Measurements from ENCODE around the gene NDUFB2. TPM values are rescaled to one million over a fixed set of nuclear protein-coding genes. Genes with fewer than 3 reads are reported as not detected.
"Not testable (repeated sequence)": the region's sequence is repeated elsewhere in the genome, so short reads cannot be mapped to it uniquely, and the experiment has no call there.

The NDUFB2 gene
- total and polyA plus RNA-seq, 2 experiments from 2014 or later = 324 to 432 TPM

DNA sequence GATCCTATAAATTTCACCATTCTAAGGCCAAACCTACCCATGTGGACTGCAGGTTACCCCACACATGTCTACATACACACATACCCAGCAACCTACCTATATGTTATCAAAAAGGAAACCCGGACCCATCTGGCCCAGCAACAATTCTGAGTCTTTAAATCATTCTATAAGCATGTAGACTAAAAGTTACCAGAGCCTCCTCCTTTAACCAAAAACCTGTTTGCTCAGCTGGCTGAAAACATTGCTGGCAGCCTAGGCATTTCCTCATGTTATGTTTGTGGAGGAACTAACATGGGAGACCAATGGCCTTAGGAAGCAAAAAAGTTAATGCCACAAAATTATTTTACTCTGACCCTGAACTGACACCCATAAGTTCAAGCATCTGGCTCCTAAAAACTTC is 29.0 kb upstream of the NDUFB2 start:
- H3K9ac ChIP-seq = no peak overlapping the region
- H3K79me2 ChIP-seq (ENCODE audit: insufficient read depth) = no peaks in the 10 kb centered on the region
- H3K4me1 ChIP-seq (ENCODE audit: insufficient read depth) = no peaks in the 10 kb centered on the region
- no peak overlapping the region for H3K4me3 ChIP-seq
- 83 to 88% methylated on average over 1 of the region's 1 CpG for WGBS, 2 experiments (ENCODE audit: low coverage in 1 of 2, low lambda C conversion rate in 2 of 2, missing lambda C conversion rate in 2 of 2)
- H2AFZ ChIP-seq = no peak overlapping the region
- H3K27ac ChIP-seq = no peak overlapping the region
- no peak for DNase-seq
- no peaks in the 10 kb centered on the region for H3K9me3 ChIP-seq (ENCODE audit: low read depth)
- H3F3A ChIP-seq (ENCODE audit: insufficient read depth) = no peaks in the 10 kb centered on the region
- H4K20me1 ChIP-seq (ENCODE audit: insufficient read depth) = no peaks in the 10 kb centered on the region
- no peaks in the 10 kb centered on the region for H3K9me2 ChIP-seq (ENCODE audit: insufficient read depth)
- H3K36me3 ChIP-seq (ENCODE audit: low read depth) = no peaks in the 10 kb centered on the region
- 0 out of 2 replicates have a peak, but pooled peaks cover 5% of the 10 kb centered on the region for H3K27me3 ChIP-seq (replicated peaks; ENCODE audit: insufficient read depth)
- H3K4me2 ChIP-seq (ENCODE audit: unreplicated experiment) = no peak overlapping the region
- no peak for TF ChIP-seq EZH2phosphoT487 (IDR thresholded peaks at IDR 0.05; ENCODE audit: insufficient read depth, low read depth)
- no peak for TF ChIP-seq EZH2 (IDR thresholded peaks at IDR 0.05; ENCODE audit: insufficient read depth, poor library complexity, severe bottlenecking)
- in situ Hi-C loops (cut with MboI) = no loop called here

DNA sequence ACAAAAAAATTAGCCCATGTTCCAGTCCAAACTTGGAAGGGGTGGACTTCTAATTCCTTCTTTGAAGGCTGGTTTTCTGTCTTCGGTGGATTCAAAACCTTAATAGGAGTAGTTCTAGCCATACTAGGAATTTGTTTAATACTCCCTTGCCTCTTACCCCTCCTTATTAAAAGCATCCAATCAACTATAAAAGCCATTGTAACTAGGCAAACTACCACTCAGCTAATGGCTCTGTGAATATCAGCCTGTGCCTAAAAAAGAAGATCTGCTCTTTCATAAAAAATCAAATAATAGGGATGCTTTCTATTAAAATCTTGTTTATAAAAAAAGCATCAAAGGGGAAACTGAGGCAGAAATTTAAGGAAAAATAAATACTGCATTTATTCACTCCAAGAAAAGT is 27.9 kb upstream of the NDUFB2 start:
- Histone ChIP-seq H3K4me2 (ENCODE audit: unreplicated experiment) (no peak overlapping the region), H3F3A (ENCODE audit: insufficient read depth) (no peaks in the 10 kb centered on the region), H3K27ac (no peak overlapping the region), H3K36me3 (ENCODE audit: low read depth) (no peaks in the 10 kb centered on the region), H3K9me2 (ENCODE audit: insufficient read depth) (no peaks in the 10 kb centered on the region), H3K4me3 (no peak overlapping the region), H3K79me2 (ENCODE audit: insufficient read depth) (no peaks in the 10 kb centered on the region), H3K9ac (no peak overlapping the region), H3K9me3 (ENCODE audit: low read depth) (no peaks in the 10 kb centered on the region), H4K20me1 (ENCODE audit: insufficient read depth) (no peaks in the 10 kb centered on the region), H3K4me1 (ENCODE audit: insufficient read depth) (no peaks in the 10 kb centered on the region), H2AFZ (no peak overlapping the region), H3K27me3 (replicated peaks; ENCODE audit: insufficient read depth) (0 out of 2 replicates have a peak, but pooled peaks cover 5% of the 10 kb centered on the region)
- in situ Hi-C loops (cut with MboI) = no loop called here
- 34 to 52% methylated on average over 1 of the region's 1 CpG for WGBS, 2 experiments (ENCODE audit: low coverage in 1 of 2, low lambda C conversion rate in 2 of 2, missing lambda C conversion rate in 2 of 2)
- TF ChIP-seq EZH2phosphoT487 (IDR thresholded peaks at IDR 0.05; ENCODE audit: insufficient read depth, low read depth) = no peak
- DNase-seq = no peak

DNA sequence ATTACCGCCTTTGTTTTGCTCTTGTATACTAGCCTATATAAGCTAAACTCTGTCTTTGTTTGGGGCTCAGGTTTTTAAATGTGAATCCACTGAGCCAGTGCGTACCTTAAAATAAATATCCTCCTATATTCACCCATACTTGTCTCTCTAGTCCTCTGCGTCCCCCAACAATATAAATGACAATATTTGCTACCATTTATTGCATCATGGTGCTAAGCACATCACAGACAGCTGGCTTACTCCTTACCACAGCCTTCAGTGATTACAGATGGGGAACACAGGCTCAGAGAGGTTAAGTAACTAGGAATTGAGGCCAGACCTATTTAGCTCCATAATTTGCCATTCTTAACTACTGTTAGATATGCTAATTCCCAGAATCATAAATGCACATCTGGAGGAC is 27.2 kb upstream of the NDUFB2 start:
- H4K20me1 ChIP-seq (ENCODE audit: insufficient read depth) = no peaks in the 10 kb centered on the region
- TF ChIP-seq EZH2phosphoT487 (IDR thresholded peaks at IDR 0.05; ENCODE audit: insufficient read depth, low read depth) (no peak), EZH2 (IDR thresholded peaks at IDR 0.05; ENCODE audit: insufficient read depth, poor library complexity, severe bottlenecking) (no peak)
- H3K4me2 ChIP-seq (ENCODE audit: unreplicated experiment) = no peak overlapping the region
- no peak overlapping the region for H3K4me3 ChIP-seq
- no peaks in the 10 kb centered on the region for H3K36me3 ChIP-seq (ENCODE audit: low read depth)
- H3K27ac ChIP-seq = no peak overlapping the region
- 90 to 92% methylated on average over 3 of the region's 3 CpGs for WGBS, 2 experiments (ENCODE audit: low coverage in 1 of 2, low lambda C conversion rate in 2 of 2, missing lambda C conversion rate in 2 of 2)
- H3K27me3 ChIP-seq (replicated peaks; ENCODE audit: insufficient read depth) = 0 out of 2 replicates have a peak, but pooled peaks cover 5% of the 10 kb centered on the region
- H3K9me3 ChIP-seq (ENCODE audit: low read depth) = no peaks in the 10 kb centered on the region
- peaks cover 5% of the 10 kb centered on the region; the same call in 1 of the 2 replicates for H3F3A ChIP-seq (ENCODE audit: insufficient read depth)
- no peaks in the 10 kb centered on the region for H3K79me2 ChIP-seq (ENCODE audit: insufficient read depth)
- H3K9ac ChIP-seq = no peak overlapping the region
- in situ Hi-C loops (cut with MboI) = no loop called here
- DNase-seq = no peak
- no peaks in the 10 kb centered on the region for H3K4me1 ChIP-seq (ENCODE audit: insufficient read depth)
- H2AFZ ChIP-seq = no peak overlapping the region
- H3K9me2 ChIP-seq (ENCODE audit: insufficient read depth) = no peaks in the 10 kb centered on the region

DNA sequence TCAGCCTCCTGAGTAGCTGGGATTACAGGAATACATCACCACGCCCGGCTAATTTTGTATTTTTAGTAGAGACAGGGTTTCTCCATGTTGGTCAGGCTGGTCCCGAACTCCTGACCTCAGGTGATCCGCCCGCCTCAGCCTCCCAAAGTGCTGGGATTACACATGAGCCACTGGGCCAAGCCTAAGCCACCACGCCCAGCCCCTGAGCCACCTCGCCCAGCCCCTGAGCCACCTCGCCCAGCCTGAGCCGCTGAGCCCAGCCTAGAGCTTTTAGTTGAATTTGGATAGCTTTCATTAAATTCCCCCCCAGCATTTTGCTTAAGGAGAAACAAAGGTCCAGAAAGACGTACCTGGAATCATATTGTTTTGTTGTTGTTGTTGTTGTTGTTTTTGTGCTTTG is 26.6 kb upstream of the NDUFB2 start:
- H3K79me2 ChIP-seq (ENCODE audit: insufficient read depth); H3K9me2 ChIP-seq (ENCODE audit: insufficient read depth); H3K27me3 ChIP-seq (replicated peaks; ENCODE audit: insufficient read depth); DNase-seq; H3K27ac ChIP-seq; H3K4me2 ChIP-seq (ENCODE audit: unreplicated experiment); H3F3A ChIP-seq (ENCODE audit: insufficient read depth); H2AFZ ChIP-seq; in situ Hi-C loops (cut with MboI); H3K9ac ChIP-seq; H3K36me3 ChIP-seq (ENCODE audit: low read depth); H3K4me1 ChIP-seq (ENCODE audit: insufficient read depth); H3K4me3 ChIP-seq; H4K20me1 ChIP-seq (ENCODE audit: insufficient read depth); H3K9me3 ChIP-seq (ENCODE audit: low read depth): not testable (repeated sequence)
- WGBS, 2 experiments (ENCODE audit: low coverage in 1 of 2, low lambda C conversion rate in 2 of 2, missing lambda C conversion rate in 2 of 2) = 81 to 85% methylated on average over 10 of the region's 10 CpGs

DNA sequence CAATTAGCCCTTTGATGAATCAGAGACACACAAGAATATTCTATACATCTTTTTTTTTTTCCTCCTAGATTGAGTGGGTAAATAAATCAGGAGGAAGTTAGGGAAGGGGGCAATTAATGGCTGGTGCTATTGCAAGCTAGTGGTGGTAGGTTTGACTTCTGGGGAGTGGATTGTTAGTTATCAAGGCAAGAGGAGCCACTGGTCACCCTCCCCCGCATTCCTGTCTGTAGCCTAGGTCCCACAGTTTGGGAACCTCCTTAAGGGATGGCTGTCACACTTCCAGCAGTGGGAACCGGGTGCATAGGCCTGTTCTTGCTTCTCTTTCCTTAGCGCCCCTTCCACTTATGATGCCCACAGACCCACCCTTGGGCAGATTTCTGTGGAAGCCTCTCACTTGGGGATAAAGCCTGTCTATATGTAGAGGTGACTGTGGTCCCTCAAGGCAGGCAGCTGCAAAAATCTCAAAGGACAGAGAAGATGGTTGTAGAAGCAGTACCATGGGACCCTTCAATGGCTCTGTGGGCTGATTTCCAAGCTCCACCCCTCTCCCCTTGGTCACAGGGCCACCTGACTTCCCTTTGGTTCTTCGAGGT is 26.1 kb upstream of the NDUFB2 start:
- Histone ChIP-seq H2AFZ (no peak overlapping the region), H3K9me2 (ENCODE audit: insufficient read depth) (no peaks in the 10 kb centered on the region), H3F3A (ENCODE audit: insufficient read depth) (peaks cover 12% of the 10 kb centered on the region; the same call in 1 of the 2 replicates), H3K79me2 (ENCODE audit: insufficient read depth) (no peaks in the 10 kb centered on the region), H3K4me3 (no peak overlapping the region), H3K27me3 (replicated peaks; ENCODE audit: insufficient read depth) (0 out of 2 replicates have a peak, but pooled peaks cover 5% of the 10 kb centered on the region), H3K4me2 (ENCODE audit: unreplicated experiment) (no peak overlapping the region), H3K9me3 (ENCODE audit: low read depth) (no peaks in the 10 kb centered on the region), H3K4me1 (ENCODE audit: insufficient read depth) (peaks cover 10% of the 10 kb centered on the region), H3K9ac (no peak overlapping the region), H3K36me3 (ENCODE audit: low read depth) (no peaks in the 10 kb centered on the region), H3K27ac (no peak overlapping the region), H4K20me1 (ENCODE audit: insufficient read depth) (no peaks in the 10 kb centered on the region)
- DNase-seq = no peak
- TF ChIP-seq EZH2phosphoT487 (IDR thresholded peaks at IDR 0.05; ENCODE audit: insufficient read depth, low read depth) = no peak
- no peak for TF ChIP-seq EZH2 (IDR thresholded peaks at IDR 0.05; ENCODE audit: insufficient read depth, poor library complexity, severe bottlenecking)
- WGBS, 2 experiments (ENCODE audit: low coverage in 1 of 2, low lambda C conversion rate in 2 of 2, missing lambda C conversion rate in 2 of 2) = 72 to 77% methylated on average over 4 of the region's 4 CpGs
- in situ Hi-C loops (cut with MboI) = no loop called here

Data from GM23248 (cell line).